Lower leg skin (tissue), 3 donors: ENCODE measurements around the gene YTHDF2.

Experiments used
- POLR2A ChIP-seq, 2 donors: fragments of 450-650 bp; IDR thresholded peaks; one replicate each; pipeline ENCODE4 v1.6.1; 2016 to 2017; ENCODE audit warnings: antibody characterized with exemption in 2 of 2, mild to moderate bottlenecking in 1 of 2, moderate library complexity in 1 of 2
- TF ChIP-seq, protein P1 (sequence below), 3 donors: fragments of 450-650 bp; IDR thresholded peaks; one replicate each; pipeline ENCODE4 v1.5.1; 2016; ENCODE audit warnings: antibody characterized with exemption in 3 of 3, mild to moderate bottlenecking in 3 of 3, moderate library complexity in 2 of 3

- TF ChIP-seq, protein P1, sequence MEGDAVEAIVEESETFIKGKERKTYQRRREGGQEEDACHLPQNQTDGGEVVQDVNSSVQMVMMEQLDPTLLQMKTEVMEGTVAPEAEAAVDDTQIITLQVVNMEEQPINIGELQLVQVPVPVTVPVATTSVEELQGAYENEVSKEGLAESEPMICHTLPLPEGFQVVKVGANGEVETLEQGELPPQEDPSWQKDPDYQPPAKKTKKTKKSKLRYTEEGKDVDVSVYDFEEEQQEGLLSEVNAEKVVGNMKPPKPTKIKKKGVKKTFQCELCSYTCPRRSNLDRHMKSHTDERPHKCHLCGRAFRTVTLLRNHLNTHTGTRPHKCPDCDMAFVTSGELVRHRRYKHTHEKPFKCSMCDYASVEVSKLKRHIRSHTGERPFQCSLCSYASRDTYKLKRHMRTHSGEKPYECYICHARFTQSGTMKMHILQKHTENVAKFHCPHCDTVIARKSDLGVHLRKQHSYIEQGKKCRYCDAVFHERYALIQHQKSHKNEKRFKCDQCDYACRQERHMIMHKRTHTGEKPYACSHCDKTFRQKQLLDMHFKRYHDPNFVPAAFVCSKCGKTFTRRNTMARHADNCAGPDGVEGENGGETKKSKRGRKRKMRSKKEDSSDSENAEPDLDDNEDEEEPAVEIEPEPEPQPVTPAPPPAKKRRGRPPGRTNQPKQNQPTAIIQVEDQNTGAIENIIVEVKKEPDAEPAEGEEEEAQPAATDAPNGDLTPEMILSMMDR (IDR thresholded peaks at IDR 0.05), result no peak
- TF ChIP-seq POLR2A (IDR thresholded peaks at IDR 0.05), result no peak
Measured at GRCh38 chr1:28718586-28719331, 18.0 kb upstream of the YTHDF2 start.
